Stimulated activated memory B cell treated with anti-CD40 and anti-IgM and Interleukin-4, amounts not matched to agents 10 μg/mL and 1 μg/mL and 100 μg/mL, for 72 hours (primary cell): Measurements from ENCODE around the gene ASCC3.
"Not testable (repeated sequence)": the region's sequence is repeated elsewhere in the genome, so short reads cannot be mapped to it uniquely, and the experiment has no call there.

Source experiments
- ATAC-seq: fragments of 150-1000 bp; cut with Tn5 transposase; 2 replicates; pipeline ENCODE4 v1.10.0; 2021
- H3K27ac Mint-ChIP-seq: one replicate; pipeline ENCODE4 v1.8.0; 2022; ENCODE audit warnings: mild to moderate bottlenecking, mixed read lengths
- H3K27me3 Mint-ChIP-seq: one replicate; pipeline ENCODE4 v1.8.0; 2022; ENCODE audit warnings: mixed read lengths
- H3K36me3 Mint-ChIP-seq: one replicate; pipeline ENCODE4 v1.8.0; 2022; ENCODE audit warnings: mixed read lengths
- H3K4me1 Mint-ChIP-seq: one replicate; pipeline ENCODE4 v1.8.0; 2022; ENCODE audit warnings: mixed read lengths
- H3K4me3 Mint-ChIP-seq: one replicate; pipeline ENCODE4 v1.8.0; 2022; ENCODE audit warnings: mild to moderate bottlenecking, moderate library complexity, mixed read lengths
- H3K9me3 Mint-ChIP-seq: one replicate; pipeline ENCODE4 v1.8.0; 2022; ENCODE audit warnings: mixed read lengths

The ASCC3 gene

DNA sequence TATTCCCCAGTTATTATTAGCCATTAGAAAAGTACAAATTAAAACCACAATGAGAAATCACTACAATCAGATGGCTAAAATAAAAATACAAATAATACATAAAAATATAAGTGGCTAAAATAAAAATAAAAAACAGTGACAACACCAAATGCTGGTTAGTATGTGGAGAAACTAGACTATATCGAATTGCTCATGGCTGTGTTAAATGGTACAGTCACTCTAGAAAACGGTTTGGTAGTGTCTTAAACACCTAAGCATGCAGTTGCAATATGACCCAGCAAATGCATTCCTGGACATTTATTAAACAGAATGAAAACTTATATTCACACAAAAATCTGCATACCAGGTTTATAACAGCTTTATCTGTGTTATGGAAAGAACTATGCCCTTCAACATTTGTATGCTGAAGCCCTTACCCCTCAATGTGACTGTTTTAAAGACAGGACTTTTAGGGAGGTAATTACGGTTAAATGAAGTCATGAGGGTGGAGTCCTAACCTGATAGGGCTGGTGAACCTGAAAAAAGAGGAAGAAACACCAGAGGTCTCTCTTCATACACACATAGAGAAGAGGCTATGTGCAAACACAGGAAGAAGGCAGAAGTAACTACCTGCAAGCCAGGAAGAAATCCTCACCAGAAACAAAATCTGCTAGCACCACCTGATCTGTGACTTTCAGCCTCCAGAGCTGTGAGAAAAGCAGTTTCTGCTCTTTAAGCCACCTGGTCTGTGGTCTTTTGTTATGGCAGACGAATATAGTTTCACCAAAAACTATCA lies 84.9 kb downstream of the ASCC3 start:
- no peaks in the 10 kb centered on the region for H3K4me1 Mint-ChIP-seq
- H3K27ac Mint-ChIP-seq: no peak overlapping the region
- peak; percentile 84 for ATAC-seq
- no peaks in the 10 kb centered on the region for H3K27me3 Mint-ChIP-seq
- H3K36me3 Mint-ChIP-seq: peaks cover 27% of the 10 kb centered on the region
- no peaks in the 10 kb centered on the region for H3K9me3 Mint-ChIP-seq
- H3K4me3 Mint-ChIP-seq: no peak overlapping the region

DNA sequence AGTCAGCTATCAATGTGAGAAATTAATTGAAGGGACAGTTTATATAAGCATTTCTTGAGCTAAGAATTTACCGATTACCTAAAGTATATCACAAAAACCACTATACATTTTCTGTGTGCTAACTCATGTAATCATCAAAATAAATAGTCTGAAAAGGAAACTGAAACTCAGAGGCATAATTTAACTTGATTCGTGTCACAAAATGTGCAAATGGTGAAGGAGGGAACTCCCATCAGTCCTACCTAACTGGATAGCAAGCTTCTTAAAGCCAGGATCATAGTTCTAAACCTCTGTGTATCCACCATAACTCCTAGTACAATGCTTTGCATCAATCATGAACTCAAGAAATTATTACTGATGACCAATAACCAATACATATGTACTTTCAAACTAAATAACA lies 91.0 kb downstream of the ASCC3 start:
- Mint-ChIP-seq H3K4me1 (no peaks in the 10 kb centered on the region), H3K9me3 (no peaks in the 10 kb centered on the region), H3K27me3 (no peaks in the 10 kb centered on the region), H3K4me3 (no peak overlapping the region), H3K27ac (no peak overlapping the region), H3K36me3 (peaks cover 31% of the 10 kb centered on the region)
- ATAC-seq: no peak

DNA sequence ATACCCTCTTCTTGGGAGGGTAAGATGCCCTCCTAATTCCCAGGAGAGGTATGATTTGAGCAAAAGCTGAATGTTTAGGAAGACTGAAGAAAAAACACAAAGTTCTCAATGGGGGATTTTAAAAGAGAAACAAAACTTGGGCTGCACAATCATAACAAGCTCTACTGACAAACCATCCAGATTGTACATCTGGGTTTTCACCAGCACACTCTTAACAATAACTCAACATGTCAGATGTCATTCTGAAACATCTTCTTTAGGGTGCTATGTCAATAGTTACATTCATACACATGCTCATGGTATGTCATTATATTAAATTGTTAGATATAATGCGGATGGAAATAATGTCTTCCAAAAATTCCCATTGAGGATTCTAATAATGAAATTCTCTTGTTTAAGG lies 95.1 kb downstream of the ASCC3 start:
- Mint-ChIP-seq H3K27me3 (no peaks in the 10 kb centered on the region), H3K4me1 (no peaks in the 10 kb centered on the region), H3K27ac (no peak overlapping the region), H3K4me3 (no peak overlapping the region), H3K9me3 (no peaks in the 10 kb centered on the region), H3K36me3 (peaks cover 26% of the 10 kb centered on the region)
- no peak for ATAC-seq

GRCh38 chr6:100780648-100781047 lies 100.5 kb downstream of the ASCC3 start:
- Mint-ChIP-seq H3K27me3 (no peaks in the 10 kb centered on the region), H3K27ac (no peak overlapping the region), H3K4me3 (no peak overlapping the region), H3K36me3 (peaks cover 22% of the 10 kb centered on the region), H3K9me3 (no peaks in the 10 kb centered on the region), H3K4me1 (no peaks in the 10 kb centered on the region)
- no peak for ATAC-seq

DNA sequence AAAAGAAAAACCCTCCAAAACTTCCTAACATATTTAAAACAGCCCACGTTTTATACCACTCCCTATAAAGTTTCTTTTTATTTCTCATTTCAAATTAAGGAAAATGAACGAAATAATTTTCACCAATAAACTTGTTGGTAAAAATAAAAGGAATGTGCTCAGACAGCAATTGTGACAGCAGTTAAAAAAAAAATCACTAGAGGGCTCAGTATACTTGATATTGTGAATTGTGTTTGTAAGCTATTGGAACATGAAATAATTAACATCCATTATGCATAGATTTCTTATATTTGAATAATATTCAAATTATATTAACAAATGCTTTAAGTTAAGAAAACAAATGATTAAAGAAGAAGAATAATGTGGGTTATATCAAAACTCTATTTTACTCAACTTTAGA lies 105.5 kb downstream of the ASCC3 start:
- no peak overlapping the region for H3K4me3 Mint-ChIP-seq
- H3K9me3 Mint-ChIP-seq: no peaks in the 10 kb centered on the region
- no peaks in the 10 kb centered on the region for H3K4me1 Mint-ChIP-seq
- H3K36me3 Mint-ChIP-seq: peaks cover 23% of the 10 kb centered on the region
- ATAC-seq: no peak
- no peaks in the 10 kb centered on the region for H3K27me3 Mint-ChIP-seq
- H3K27ac Mint-ChIP-seq: no peak overlapping the region

DNA sequence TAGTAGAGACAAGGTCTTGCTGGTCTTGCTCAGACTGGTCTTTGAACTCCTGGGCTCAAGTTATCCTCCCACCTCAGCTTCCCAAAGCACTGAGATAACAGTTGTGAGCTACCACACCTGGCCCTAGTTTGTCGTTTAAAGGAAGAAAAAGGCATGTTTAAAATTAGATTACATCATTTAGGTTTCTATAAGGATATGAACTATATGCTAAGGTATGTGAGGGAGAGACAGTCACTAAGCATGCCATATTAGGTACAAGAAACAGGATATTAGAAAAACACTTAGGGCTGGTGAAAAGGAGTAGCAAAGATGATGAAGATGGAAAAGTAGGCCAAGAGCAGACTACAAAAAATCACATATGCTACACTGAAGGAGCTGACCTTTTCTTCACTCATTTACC lies 106.4 kb downstream of the ASCC3 start:
- Mint-ChIP-seq H3K4me1 (no peaks in the 10 kb centered on the region), H3K27ac (no peak overlapping the region), H3K36me3 (peaks cover 29% of the 10 kb centered on the region), H3K4me3 (no peak overlapping the region), H3K9me3 (no peaks in the 10 kb centered on the region), H3K27me3 (no peaks in the 10 kb centered on the region)
- ATAC-seq: no peak

DNA sequence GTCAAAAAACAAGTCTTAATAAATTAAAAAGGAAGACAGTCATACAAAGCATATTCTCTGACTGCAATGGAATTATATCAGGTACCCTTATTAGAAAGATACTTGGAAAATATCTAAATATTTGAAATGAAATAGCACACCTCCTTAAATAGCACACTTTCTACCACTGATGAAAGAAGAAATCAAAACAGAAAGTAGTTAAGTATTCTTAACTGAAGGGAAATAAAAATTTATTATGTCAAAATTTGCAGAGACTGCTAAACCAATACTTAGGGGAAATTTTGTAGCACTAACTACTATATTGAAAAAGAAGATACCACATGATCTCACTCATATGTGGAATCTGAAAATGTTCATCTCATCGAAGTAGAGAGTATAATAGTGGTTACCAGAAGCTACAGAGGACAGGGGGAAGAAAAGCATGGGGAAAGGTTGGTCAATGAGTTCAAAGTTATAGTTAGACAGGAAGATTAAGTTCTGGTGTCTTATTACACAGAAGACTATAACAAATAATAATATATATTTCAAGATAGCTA lies 112.2 kb downstream of the ASCC3 start:
- Mint-ChIP-seq H3K27ac (no peak overlapping the region), H3K4me1 (no peaks in the 10 kb centered on the region), H3K36me3 (peaks cover 44% of the 10 kb centered on the region), H3K27me3 (no peaks in the 10 kb centered on the region), H3K9me3 (peaks cover 3% of the 10 kb centered on the region), H3K4me3 (no peak overlapping the region)
- ATAC-seq: no peak

DNA sequence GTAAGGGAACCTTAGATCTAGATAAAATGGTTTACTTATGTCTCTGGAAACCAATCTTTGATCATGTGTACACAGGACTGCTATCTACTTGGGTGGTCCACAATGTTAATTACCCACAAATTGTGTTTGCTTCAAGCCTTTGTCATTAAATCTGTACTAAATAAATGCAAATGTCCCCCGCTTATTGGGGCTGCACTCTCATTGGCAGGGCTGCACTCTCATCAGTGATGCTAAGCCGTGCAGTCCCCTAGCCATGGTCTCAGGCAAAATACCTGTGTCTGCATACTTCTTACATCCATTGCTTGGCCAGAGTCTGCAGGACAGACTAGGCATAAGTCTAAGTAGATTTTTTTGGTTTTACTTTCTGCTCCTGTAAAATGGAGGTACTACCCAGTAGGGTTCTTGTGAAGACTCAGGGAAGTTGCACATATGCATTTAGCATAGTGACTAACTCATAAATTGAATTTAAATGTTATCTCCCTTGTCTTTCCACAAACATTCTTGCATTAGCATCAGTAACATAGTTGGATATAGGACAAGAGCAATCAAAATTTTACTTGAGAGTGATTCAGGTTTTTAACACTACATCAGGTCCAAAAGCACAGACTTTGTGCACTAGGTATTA lies 117.4 kb downstream of the ASCC3 start:
- Mint-ChIP-seq H3K27ac (no peak overlapping the region), H3K36me3 (peaks cover 78% of the 10 kb centered on the region), H3K27me3 (no peaks in the 10 kb centered on the region), H3K9me3 (peaks cover 9% of the 10 kb centered on the region), H3K4me3 (no peak overlapping the region), H3K4me1 (no peaks in the 10 kb centered on the region)
- ATAC-seq: no peak

- Mint-ChIP-seq H3K36me3 (peaks cover 95% of the 10 kb centered on the region), H3K27ac (no peak overlapping the region), H3K9me3 (peaks cover 9% of the 10 kb centered on the region), H3K27me3 (no peaks in the 10 kb centered on the region), H3K4me3 (no peak overlapping the region), H3K4me1 (no peaks in the 10 kb centered on the region)
- ATAC-seq: no peak
Observed at GRCh38 chr6:100761841-100762240, 119.3 kb downstream of the ASCC3 start.

GRCh38 chr6:100758386-100758785 lies 122.7 kb downstream of the ASCC3 start:
- not testable (repeated sequence) for H3K9me3 Mint-ChIP-seq, H3K4me3 Mint-ChIP-seq, H3K27ac Mint-ChIP-seq

GRCh38 chr6:100753421-100753820 lies 127.7 kb downstream of the ASCC3 start:
- Mint-ChIP-seq H3K4me1 (no peaks in the 10 kb centered on the region), H3K4me3 (no peak overlapping the region), H3K36me3 (peaks cover 28% of the 10 kb centered on the region), H3K9me3 (no peaks in the 10 kb centered on the region), H3K27ac (no peak overlapping the region), H3K27me3 (no peaks in the 10 kb centered on the region)
- ATAC-seq: no peak

More at GRCh38 chr6:100758386-100758785, 122.7 kb downstream of the ASCC3 start:
- H3K4me1 Mint-ChIP-seq, H3K27me3 Mint-ChIP-seq, ATAC-seq: not testable (repeated sequence)
- H3K36me3 Mint-ChIP-seq: peaks cover 78% of the 10 kb centered on the region

- no peak for ATAC-seq
- Mint-ChIP-seq H3K9me3 (no peaks in the 10 kb centered on the region), H3K27ac (no peak overlapping the region), H3K27me3 (no peaks in the 10 kb centered on the region), H3K4me1 (no peaks in the 10 kb centered on the region), H3K4me3 (no peak overlapping the region), H3K36me3 (peaks cover 25% of the 10 kb centered on the region)
Observed at GRCh38 chr6:100751590-100751989, 129.5 kb downstream of the ASCC3 start.

GRCh38 chr6:100745419-100746041 lies 135.6 kb downstream of the ASCC3 start:
- no peak overlapping the region for H3K27ac Mint-ChIP-seq
- no peak for ATAC-seq
- peaks cover 2% of the 10 kb centered on the region for H3K9me3 Mint-ChIP-seq
- no peaks in the 10 kb centered on the region for H3K4me1 Mint-ChIP-seq
- H3K36me3 Mint-ChIP-seq: peaks cover 43% of the 10 kb centered on the region
- no peak overlapping the region for H3K4me3 Mint-ChIP-seq
- H3K27me3 Mint-ChIP-seq: no peaks in the 10 kb centered on the region

GRCh38 chr6:100740439-100740838 lies 140.7 kb downstream of the ASCC3 start:
- no peak for ATAC-seq
- Mint-ChIP-seq H3K36me3 (peaks cover 48% of the 10 kb centered on the region), H3K27me3 (no peaks in the 10 kb centered on the region), H3K9me3 (peaks cover 2% of the 10 kb centered on the region), H3K4me1 (no peaks in the 10 kb centered on the region), H3K4me3 (no peak overlapping the region), H3K27ac (no peak overlapping the region)

GRCh38 chr6:100737720-100738119 lies 143.4 kb downstream of the ASCC3 start:
- not testable (repeated sequence) for ATAC-seq, H3K27me3 Mint-ChIP-seq, H3K27ac Mint-ChIP-seq, H3K4me3 Mint-ChIP-seq, H3K9me3 Mint-ChIP-seq
- H3K4me1 Mint-ChIP-seq: peaks cover 13% of the 10 kb centered on the region
- peaks cover 39% of the 10 kb centered on the region for H3K36me3 Mint-ChIP-seq

DNA sequence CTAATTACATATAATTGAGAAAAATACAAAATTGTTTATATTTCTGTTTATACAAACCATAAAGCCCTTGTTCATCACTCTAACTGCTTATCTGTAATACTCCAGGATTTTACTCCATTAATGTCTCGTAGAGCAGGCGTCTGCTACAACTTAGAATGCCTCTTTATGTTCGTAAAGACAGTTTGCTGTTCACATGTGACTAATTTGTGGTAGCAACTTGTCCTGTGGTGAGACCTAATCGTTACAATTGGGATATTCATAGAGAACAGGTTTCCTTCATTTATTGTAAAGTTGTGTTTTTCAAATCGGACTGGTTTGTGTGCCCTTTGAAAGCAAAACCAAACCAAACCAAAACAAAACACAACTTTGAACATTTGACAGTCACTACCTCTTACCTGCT lies 149.7 kb downstream of the ASCC3 start:
- H3K27ac Mint-ChIP-seq: no peak overlapping the region
- no peak overlapping the region for H3K4me3 Mint-ChIP-seq
- no peaks in the 10 kb centered on the region for H3K9me3 Mint-ChIP-seq
- H3K36me3 Mint-ChIP-seq: peaks cover 6% of the 10 kb centered on the region
- H3K4me1 Mint-ChIP-seq: peaks cover 14% of the 10 kb centered on the region
- no peaks in the 10 kb centered on the region for H3K27me3 Mint-ChIP-seq
- ATAC-seq: no peak
